Activated CD4-positive, alpha-beta T cell treated with anti-CD3 and anti-CD28 coated beads for 24 hours (primary cell): ENCODE data around the gene ZCCHC2.
A peak's percentile ranks its signal among the peaks of the same experiment; 100 is the strongest.

Experiments used
- DNase-seq, 2 donors: peaks; one replicate each; pipeline ENCODE4 v3.0.0-alpha.2; 2020; ENCODE audit warnings: low read depth in 2 of 2

ZCCHC2 gene

DNA sequence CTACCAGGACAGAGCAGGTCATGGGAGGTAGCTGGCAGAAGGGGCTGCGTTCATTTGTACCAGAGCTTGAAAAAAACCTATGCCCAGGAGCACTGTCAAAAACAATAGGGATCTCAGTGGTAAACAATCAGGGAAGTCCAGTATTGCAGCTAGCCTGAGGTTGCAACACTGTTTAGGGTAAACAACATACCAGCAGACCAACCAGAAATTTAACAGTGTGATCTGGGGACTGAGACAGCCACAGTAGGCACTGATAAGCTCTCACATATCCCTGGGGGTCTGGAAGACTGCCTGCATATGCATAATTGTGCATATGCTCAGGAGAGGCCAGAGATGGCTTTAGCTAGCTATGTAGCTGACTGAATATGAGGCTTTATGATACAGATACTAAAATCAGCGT lies 12.0 kb upstream of the ZCCHC2 start:
- DNase-seq: no peak

DNA sequence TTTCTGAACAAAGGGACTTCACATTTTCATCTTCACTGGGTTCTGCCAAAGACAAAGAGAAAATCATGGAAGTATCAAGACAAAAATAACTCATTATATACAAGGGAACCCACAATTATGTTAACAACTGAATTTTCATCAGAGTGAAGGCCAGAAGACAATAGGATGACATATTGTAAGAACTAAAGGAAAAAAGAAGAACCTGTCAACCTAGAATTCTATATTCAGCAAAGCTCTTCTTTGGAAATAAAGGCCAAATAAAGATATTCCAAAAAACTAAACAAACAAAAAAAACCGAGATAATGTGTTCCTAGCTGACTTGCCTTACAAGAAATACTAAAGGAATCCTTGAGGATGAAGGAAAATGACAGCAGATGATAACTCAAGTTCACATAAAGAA lies 10.3 kb upstream of the ZCCHC2 start:
- DNase-seq: no peak

DNA sequence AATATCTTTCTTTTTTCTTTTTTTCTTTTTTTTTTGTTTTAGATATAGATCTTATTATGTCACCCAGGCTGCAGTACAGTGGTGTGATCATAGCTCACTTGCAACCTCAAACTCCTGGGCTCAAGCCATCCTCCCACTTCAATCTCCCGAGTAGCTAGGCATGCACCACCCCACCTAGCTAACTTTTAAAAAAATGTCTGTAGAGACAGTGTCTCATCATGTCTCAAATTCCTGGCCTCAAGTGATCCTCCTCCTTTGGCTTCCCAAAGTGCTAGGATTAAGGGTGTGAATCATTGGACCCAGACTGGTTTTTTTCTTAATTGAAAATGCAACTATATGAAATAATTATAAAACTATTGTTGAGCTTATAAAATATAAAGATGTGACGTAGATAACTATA lies 9.8 kb upstream of the ZCCHC2 start:
- no peak for DNase-seq

DNA sequence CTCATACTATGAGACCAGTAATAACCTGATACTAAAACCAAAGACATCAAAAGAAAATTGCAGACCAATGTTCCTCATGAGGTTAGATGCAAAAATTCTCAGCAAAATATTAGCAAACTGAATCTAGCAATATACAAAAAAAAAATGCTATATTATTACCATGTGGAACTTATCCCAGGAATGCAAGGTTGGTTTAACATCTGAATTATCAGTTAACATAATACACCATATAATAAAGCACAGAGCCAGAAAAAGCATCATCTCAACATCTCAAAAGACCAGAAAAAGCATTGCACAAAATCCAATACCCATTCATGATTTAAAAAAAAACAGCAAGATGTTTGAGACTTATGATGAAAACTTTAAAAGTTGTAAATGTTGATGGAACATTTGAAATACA lies 8.3 kb upstream of the ZCCHC2 start:
- DNase-seq: no peak

DNA sequence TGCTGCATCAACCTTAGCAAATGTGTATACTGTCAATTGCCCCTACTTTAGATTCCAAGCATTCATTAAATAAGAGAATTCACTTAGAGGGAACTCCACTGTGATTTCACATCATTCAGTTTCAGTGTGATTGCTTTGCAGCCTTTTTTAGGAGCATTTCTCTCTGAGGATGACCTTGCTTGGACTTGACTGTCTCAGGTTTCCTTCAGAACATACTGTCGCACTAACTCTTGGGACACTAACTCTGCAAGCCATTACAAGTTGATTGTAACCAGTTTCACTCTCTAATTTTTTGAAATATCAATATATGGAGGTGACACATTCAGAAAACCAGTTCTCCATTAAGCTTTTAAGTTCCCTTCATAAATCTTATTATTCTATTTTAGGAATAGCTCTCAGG lies 6.6 kb upstream of the ZCCHC2 start:
- DNase-seq: no peak

DNA sequence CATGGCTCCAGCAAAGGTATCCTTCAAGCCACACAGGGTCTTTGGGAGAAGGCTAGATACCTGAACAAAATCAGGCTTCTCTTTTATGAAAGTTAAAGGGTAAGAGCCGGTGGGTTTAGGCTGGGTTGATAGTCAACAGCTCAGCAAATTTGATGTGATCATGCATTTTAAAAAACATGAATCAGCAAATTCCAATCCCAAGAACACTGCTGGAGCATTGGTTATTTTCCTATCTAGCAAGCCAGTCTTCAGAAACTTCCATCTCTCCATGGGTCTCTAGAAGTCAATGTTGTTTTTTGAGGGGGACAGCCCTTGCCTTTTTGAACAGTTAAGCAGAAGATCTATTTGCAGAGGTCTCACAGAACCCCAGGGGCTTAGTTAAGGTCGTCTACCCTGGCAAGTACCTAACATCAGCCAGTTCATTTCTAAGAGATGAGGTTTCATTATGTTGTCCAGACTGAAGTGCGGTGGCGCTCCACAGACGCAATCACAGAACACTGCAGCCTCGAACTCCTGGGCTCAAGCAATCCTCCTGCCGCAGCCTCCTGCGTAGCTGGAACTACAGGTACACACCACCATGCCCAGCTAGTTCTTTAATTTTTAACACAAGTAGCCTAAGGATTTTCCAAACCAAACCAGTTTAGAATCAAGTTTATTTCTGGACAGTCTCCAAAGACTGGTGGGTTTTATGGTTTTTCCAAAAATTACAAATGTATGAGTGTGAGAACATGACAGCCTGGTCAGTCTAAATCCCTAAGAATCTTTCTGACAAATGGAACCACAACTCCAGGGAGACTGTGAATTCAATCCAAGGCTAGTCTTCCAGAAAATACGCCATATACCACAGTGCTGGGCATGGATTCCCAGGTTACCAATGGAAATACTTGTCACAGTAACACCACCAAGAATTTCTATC lies 4.1 kb upstream of the ZCCHC2 start:
- no peak for DNase-seq

DNA sequence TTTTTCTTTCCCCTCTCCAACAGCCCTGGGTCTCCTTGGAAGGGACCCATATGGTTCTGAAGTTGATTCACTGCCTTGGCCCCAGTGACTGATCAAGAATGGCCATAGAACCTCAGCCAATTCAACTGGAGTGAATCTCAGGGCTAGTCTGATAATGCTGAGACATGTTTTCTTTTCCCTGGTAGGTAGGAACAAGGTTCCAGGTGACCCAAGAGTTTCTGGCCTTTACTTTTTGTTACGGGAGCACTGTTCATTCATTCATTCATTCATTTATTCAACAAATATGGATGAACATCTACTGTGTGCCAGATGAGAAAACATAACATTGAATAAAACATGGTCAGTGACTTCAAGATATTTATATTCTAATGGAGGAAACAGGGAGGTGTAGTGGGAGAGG lies 3.1 kb upstream of the ZCCHC2 start:
- DNase-seq: no peak

DNA sequence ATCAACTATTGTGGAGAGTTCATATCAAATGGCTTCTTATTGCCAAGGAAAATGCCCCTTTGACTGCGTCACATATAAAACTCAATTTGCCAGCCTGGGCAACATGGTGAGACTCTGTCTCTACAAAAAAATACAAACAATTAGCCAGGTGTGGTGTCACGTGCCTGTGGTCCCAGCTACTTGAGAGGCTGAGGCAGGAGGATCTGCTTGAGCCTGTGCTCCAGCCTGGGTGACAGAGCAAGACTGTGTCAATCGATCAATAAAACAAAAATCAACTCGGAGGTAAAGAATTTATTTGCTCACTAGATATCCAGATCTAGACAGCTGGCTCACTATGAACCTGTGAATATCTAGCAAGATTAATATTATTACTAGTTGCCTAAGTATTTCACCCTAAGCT lies 1.7 kb upstream of the ZCCHC2 start:
- no peak for DNase-seq

DNA sequence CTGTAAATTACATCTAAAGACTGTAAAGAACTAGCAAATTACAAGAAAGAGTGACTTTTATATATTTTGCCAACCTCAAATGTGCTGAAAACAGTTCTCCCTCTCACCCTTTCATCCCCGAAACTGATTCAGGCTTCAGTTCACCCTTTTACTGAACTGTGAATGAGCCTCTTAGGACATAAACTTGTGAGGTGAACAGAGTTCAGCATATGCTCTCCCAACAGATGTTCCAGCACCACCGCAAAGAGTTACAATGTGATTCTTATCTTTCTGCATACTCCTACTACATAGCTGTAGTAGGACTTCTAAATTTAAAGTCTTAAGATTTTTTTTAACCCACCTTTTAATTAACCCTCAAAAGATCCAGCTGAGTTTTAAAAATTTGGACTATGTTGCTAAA lies 1.2 kb upstream of the ZCCHC2 start:
- no peak for DNase-seq

DNA sequence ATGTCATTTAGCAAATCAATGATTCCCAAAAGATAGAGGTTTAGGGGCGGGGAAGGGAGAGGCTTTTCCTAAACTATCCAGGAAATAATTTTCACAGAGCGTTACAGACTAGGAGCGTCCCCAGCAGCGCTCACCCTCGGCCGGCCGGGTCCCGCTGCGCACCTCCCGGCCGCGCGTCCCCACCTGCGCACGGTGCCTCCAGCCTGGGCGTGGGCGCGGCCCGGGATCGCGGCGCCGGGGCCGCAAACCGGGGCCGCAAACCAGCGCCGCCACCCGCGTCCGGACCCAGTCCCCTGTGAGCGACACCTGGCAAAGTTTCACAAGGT lies 684 bp upstream of the ZCCHC2 start:
- no peak for DNase-seq

DNA sequence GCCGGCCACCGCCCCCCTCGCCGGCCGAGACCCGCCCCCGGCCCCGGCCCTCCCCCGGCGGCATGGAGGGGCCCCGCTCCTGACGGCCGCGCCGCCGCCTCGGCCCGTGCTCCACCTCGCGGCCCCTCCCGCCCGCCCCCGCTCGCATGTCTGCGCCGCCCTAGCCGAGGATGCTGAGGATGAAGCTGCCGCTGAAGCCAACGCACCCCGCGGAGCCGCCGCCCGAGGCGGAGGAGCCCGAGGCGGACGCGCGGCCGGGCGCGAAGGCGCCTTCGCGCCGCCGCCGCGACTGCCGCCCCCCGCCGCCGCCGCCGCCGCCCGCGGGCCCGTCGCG lies 397 bp downstream of the ZCCHC2 start:
- no peak for DNase-seq

DNA sequence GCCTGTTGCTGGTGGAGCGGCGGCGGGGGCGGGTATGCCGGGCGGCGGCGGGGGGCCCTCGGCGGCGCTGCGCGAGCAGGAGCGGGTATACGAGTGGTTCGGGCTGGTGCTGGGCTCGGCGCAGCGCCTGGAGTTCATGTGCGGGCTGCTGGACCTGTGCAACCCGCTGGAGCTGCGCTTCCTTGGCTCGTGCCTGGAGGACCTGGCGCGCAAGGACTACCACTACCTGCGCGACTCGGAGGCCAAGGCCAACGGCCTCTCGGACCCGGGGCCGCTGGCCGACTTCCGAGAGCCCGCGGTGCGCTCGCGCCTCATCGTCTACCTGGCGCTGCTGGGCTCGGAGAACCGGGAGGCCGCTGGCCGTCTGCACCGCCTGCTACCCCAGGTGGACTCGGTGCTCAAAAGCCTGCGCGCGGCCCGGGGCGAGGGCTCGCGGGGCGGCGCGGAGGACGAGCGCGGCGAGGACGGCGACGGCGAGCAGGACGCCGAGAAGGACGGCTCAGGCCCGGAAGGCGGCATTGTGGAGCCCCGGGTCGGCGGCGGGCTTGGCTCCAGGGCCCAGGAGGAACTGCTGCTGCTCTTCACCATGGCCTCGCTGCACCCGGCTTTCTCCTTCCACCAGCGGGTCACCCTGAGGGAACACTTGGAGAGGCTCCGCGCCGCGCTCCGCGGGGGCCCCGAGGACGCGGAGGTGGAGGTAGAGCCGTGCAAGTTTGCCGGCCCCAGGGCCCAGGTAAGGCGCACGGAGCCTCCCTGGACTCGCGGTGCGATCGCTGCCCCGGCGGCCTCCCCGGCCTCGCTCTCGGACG lies 1.0 kb downstream of the ZCCHC2 start:
- DNase-seq: peak; percentile 20 to 24

DNA sequence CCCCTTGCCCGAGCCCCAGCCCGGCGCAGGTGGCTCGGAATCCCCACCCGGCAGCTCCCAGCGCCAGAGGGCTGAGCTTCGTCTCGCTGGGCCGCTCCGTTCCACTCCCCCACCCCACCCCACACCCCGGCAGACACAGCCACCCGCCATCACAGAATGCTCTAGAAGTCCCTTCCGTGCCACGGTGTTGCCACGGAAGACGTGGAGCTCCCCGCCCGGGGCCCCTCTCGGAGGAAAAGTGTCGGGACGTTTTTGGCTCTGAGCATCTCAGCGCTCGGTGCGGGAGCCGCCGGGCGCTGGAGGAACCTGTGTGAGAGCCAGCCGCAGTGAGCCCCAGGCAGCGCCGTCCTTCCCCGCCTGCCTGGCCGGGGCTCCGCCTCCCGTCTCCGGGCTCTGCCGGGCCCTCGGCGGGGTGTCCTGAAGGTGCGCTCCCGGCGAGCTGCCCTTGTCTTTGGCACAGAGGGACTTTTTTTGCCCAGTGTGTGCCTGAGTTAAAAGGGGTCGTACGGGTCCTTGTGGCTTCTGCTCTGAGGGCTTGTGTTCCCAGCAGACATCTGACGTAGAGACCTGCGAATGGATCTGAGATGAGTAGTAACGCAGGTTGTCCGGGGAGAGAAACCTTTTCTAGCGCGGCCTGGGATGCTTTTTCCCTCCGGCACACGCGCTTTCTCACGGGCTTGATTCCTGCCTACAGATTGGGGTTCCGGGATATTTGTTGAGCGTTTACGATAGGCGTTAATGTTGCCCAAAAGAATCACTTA lies 1.8 kb downstream of the ZCCHC2 start:
- DNase-seq: peak; percentile 21 to 29

DNA sequence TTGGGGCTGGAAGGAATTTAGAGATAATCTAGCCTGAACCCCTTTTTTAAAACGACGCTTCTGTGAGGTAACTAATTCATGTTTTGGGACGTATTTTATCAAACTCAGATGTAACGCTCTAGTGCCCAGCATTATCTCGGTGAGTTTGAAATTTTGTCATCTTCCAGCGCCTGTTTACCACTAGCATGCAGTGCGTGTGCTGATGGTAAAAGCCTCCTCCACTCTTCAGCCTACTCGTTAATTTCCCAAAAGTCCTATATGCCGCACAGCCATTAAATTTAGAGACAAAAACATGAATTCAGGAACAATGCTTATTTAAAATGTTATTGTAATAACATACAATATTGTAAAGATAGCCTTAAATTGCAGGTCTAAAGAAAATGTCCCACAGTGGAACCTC lies 2.8 kb downstream of the ZCCHC2 start:
- no peak for DNase-seq

DNA sequence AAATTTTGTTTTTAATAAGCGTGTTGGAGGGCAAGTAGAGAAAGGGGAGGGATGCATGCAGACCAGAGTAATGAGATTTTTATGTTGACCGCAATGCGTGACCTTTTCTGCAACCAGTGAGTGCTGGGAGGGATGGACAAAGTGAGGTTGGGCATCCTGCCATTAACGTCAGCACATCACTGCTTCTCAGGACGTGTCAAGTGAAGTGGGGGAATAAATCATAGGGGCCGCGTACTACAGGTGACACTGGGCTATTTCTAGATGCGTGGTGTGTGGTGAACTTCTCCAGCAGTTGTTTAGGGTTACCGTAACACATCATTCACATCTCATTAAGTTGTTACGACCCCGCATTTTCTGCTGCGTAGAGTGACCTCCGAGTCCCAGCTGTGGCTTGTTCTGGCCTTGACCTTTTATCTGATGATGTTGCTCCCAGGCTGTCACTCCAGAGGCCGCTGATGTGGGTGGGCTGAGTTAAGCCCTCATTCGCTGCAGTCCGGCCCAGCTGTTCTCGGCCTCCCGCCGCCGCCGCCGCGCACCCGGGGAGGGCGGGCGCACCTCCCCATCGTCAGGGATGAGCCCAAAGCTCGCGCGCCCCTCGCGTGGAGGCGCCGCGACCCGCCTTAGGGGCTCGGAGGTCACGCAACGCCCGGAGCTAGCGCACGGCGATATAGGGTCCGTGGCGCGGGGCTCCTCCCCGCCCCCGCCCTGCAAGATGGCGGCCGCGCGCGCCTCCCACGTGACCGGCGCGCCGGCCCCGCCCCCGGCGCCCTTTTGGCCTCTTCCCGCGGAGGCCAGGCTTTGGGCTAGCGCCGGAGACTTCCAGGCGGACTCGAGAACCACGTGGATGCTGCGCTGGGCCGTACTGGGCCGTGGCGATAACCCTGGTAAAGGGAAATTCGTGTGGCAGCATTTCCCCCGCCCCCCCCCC lies 3.5 kb downstream of the ZCCHC2 start:
- peak; percentile 50 to 66 for DNase-seq

DNA sequence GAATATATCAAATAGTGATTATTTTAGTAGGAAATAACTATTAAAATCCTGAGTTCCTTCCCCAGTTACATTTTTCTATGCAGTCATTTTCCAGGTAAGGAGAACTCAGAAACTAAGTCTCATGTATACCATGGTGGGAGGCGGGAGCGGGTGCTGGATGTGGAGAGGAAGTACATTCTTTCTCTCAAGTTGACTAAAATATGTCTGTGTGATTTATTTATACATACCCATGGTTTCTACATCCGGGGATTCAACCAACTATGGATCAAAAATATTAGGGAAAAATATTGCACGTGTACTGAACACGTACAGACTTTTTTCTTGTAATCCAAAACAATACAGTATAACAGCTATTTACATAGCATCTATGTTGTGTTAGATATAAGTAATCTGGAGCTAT lies 6.8 kb downstream of the ZCCHC2 start:
- no peak for DNase-seq

DNA sequence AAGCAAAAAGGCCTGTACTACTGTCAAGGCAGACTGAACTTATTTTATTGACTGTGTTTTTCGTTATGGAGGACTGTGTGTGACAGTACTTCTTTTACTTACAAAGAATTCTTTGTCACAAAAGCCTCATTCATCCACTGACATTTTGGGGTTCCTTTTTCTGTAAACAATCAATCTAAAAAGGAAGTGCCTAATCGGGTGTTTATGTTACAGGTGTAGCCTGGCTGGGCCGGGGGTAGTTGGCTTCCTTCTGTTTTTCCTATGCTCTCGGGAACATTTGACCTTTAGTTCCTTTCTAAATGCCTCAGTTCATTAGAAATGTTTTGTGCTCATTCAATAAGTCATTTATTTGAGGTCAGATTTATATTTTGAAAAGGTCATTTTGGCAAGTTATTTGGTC lies 8.3 kb downstream of the ZCCHC2 start:
- no peak for DNase-seq

DNA sequence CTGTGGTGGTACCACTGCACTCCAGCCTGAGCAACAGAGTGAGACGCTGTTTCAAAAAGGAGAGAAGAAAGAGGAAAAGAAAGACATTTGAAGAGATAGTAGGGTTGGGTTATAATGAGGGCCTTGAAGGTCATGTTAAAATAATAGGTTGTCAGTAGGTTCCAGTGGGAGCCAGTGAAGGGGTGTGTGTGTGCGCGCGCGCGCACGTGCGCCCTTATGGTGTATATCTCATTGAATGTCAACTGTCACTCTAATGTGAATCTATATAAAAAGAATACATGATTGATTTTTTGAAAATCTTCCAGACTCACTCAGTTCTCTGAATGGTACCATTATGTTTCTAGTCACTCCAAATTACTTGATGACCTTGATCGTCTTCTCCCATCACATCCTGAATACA lies 9.1 kb downstream of the ZCCHC2 start:
- DNase-seq: no peak

DNA sequence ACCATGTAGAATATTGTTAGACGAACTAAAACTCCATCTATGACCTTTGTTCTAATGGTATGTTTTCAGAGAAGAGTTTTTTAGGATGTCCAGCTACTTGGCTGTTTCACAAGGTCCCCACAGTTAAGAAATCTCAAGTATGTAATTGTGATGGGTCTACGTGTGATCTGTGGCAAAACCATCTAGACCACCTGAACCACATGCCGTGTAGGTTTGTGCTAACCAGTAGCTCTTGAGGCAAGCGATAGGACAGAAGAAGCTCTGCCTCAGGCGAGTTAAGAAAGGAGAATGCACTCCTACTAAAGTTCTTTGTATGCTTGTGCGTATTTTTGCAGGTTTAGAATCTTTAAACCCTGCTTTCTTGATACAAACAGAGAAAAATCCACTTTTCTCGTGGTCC lies 13.2 kb downstream of the ZCCHC2 start:
- no peak for DNase-seq

DNA sequence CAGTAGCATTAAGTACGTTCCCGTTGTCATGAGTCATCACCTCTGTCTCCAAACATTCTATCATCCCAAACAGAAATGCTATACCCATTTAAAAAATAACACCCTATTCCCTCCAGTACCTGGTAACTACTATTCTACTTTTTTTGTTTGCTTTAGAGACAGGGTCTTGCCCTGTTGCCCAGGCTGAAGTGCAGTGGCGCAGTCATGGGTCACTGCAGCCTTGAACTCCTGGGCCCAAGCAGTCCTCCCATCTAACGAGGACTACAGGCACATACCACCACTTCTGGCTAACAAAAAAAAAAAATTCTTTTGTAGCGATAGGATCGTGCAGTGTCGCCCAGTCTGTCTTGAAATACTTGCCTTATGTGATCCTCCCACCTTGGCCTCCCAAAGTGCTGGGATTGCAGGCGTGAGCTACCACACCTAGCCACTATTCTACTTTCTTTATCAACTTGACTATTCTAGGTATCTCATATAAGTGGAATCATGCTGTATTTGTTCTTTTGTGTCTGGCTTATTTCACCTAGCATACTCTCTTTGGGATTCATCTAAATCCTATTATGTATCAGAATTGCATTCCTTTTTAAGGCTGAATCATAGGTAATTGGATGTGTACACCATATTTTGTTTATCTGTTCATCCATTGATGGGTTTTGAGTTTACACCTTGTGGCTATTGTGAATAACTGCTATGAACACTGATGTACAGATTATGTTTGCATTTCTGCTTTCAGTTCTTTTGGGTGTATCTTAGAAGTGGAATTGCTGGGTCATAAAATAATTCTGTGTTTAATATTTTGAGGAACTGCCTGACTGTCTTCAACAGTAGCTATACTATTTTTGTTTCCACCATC lies 14.4 kb downstream of the ZCCHC2 start:
- no peak for DNase-seq

DNA sequence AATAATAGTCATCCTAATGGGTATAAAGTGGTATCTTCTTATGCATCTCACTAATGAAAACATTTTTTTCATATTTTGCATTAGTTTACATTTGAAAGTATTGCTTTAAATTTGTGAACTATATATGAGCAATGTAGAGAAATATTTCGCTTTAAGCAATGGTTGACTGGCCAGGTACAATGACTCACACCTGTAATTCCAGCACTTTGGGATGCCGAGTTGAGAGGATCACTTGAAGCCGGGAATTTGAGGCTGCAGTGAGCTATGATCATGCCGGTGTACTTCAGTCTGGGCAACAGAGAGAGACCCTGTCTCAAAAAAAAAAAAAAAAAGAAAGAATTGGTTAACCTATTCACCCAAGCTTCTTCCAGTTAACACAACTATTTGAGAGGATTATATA lies 15.1 kb downstream of the ZCCHC2 start:
- DNase-seq: no peak
